Ishikawa (cell line): Measurements from ENCODE around the gene CADM1.

Source experiments
- CEBPB ChIP-seq: IDR thresholded peaks from 2 replicates; pipeline ENCODE4 v1.6.1; 2012
- CREB1 ChIP-seq: IDR thresholded peaks from 2 replicates; pipeline ENCODE4 v1.6.1; 2012; ENCODE audit warnings: low read depth
- EGR1 ChIP-seq: IDR thresholded peaks from 2 replicates; pipeline ENCODE4 v1.6.1; 2012
- EP300 ChIP-seq: IDR thresholded peaks from 2 replicates; pipeline ENCODE4 v1.6.1; 2012; ENCODE audit warnings: borderline replicate concordance
- FOXM1 ChIP-seq: IDR thresholded peaks from 2 replicates; pipeline ENCODE4 v1.6.1; 2012; ENCODE audit warnings: low read depth, borderline replicate concordance
- NFIC ChIP-seq: IDR thresholded peaks from 2 replicates; pipeline ENCODE4 v1.6.1; 2012
- RAD21 ChIP-seq: IDR thresholded peaks from 2 replicates; pipeline ENCODE4 v1.6.1; 2012; ENCODE audit warnings: low read depth
- REST ChIP-seq: IDR thresholded peaks from 2 replicates; pipeline ENCODE4 v1.6.1; 2012; ENCODE audit warnings: low read depth, mild to moderate bottlenecking
- TAF1 ChIP-seq: IDR thresholded peaks from 2 replicates; pipeline ENCODE4 v1.6.1; 2012; ENCODE audit warnings: low read depth, mild to moderate bottlenecking
- TCF12 ChIP-seq: IDR thresholded peaks from 2 replicates; pipeline ENCODE4 v1.6.1; 2012; ENCODE audit warnings: low read depth
- TEAD4 ChIP-seq: IDR thresholded peaks from 2 replicates; pipeline ENCODE4 v1.6.1; 2012
- YY1 ChIP-seq: IDR thresholded peaks from 2 replicates; pipeline ENCODE4 v1.6.1; 2012; ENCODE audit warnings: low read depth
- ZBTB7A ChIP-seq: IDR thresholded peaks from 2 replicates; pipeline ENCODE4 v1.6.1; 2012; ENCODE audit warnings: low read depth
- TF ChIP-seq, protein P1 (sequence below): IDR thresholded peaks from 2 replicates; pipeline ENCODE4 v1.6.1; 2012
- TF ChIP-seq, protein P2 (sequence below): IDR thresholded peaks from 2 replicates; pipeline ENCODE4 v1.6.1; 2012

The CADM1 gene

DNA sequence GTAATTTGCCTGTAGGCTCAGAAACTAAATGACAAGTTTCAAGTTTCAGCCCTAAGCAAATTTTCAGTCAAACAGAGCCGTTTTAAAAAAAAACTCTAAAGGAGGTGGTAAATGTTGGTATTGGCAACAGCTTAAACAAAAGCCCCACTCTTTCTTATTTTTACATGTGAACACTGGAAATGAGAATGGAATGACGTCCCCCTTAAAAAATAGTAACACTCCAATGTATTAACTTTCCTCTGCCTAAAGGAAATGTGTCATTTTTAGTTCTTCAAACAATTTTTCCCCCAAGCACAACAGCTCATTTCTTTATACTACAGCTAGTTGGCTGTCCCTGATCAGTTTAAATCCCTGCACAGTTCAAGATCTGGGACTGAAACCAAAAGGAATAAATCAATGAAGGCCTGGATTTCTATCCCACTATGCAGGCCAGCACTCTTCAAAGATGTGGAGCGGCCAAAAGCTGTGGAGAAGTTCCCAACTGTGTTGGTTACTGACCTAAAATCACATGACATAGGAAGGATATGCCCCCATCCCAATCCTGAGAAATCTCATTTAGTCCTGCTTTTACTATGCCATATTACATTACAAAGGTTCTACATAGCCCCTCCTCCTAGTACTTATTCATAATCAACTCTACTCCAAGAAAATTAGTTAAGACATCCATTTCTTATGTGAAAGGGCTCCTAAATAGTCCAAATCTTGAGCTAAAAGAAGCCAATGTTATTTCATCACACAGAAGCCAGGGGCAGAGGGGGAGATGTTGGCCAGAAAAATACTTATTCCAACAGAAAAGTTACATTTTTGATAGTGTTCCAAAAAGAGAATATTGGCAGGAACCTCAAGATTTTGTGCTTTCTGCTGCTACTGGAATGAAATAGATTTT, 95.9 kb downstream of the CADM1 start:
- TF ChIP-seq ZBTB7A, result no peak

- TF ChIP-seq, protein P1, sequence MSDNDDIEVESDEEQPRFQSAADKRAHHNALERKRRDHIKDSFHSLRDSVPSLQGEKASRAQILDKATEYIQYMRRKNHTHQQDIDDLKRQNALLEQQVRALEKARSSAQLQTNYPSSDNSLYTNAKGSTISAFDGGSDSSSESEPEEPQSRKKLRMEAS, result no peak
- TF ChIP-seq NFIC (no peak), REST (no peak), EGR1 (no peak), TEAD4 (no peak), EP300 (no peak), TCF12 (no peak), CEBPB (no peak), ZBTB7A (no peak)
- TF ChIP-seq, protein P2, sequence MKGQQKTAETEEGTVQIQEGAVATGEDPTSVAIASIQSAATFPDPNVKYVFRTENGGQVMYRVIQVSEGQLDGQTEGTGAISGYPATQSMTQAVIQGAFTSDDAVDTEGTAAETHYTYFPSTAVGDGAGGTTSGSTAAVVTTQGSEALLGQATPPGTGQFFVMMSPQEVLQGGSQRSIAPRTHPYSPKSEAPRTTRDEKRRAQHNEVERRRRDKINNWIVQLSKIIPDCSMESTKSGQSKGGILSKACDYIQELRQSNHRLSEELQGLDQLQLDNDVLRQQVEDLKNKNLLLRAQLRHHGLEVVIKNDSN, result no peak
These were observed 96.7 kb downstream of the CADM1 start for GRCh38 chr11:115407496-115407895.

DNA sequence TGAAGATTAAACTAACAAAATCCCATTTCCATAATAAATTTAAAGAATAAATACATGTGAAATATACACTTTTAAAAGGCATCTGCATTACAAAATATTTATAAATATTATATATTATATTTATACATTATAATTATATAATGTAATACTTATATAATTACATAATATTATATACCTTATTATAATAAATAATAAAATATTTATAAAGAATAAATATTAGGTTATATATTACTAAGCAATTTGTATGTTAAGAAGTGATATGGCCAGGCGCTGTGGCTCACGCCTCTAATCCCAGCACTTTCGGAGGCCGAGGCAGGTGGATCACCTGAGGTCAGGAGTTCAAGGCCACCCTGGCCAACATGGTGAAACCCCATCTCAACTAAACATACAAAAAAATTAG, 97.8 kb downstream of the CADM1 start:
- TF ChIP-seq EP300, result no peak
- no peak for TF ChIP-seq FOXM1
- no peak for TF ChIP-seq EGR1
- TF ChIP-seq CREB1, result no peak
- TF ChIP-seq TEAD4, result no peak
- TF ChIP-seq, protein P2, result no peak
- TF ChIP-seq RAD21, result no peak

GRCh38 chr11:115398333-115399080, 105.7 kb downstream of the CADM1 start:
- TF ChIP-seq TAF1 (no peak), TEAD4 (no peak), CREB1 (no peak), TCF12 (no peak), EP300 (no peak), CEBPB (no peak), FOXM1 (no peak)
- TF ChIP-seq, protein P2, result no peak

- TF ChIP-seq NFIC (no peak), RAD21 (no peak)
These were observed 107.7 kb downstream of the CADM1 start for GRCh38 chr11:115396533-115396932.

DNA sequence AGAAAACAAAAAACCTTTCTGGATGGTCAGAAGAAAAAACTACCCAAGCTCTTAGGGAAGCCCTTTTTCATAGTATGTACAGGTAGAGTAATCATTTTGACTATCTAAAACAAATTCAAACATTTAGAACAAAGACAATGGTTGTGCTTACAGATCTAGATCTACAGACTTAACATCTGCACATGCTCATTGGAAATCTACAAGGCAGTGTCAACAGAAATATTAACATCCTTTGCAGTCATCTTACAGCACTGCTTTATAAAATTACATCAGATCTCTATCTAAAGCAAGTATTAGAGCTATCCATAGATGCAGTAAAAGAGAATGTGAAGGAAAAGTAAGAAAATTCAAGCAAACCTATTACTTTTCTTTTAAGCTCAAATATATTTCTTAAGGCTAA, 110.3 kb downstream of the CADM1 start:
- TF ChIP-seq TAF1 (no peak), CEBPB (no peak), TCF12 (no peak)

- TF ChIP-seq, protein P1, result no peak
These were observed 112.6 kb downstream of the CADM1 start for GRCh38 chr11:115391598-115391997.

DNA sequence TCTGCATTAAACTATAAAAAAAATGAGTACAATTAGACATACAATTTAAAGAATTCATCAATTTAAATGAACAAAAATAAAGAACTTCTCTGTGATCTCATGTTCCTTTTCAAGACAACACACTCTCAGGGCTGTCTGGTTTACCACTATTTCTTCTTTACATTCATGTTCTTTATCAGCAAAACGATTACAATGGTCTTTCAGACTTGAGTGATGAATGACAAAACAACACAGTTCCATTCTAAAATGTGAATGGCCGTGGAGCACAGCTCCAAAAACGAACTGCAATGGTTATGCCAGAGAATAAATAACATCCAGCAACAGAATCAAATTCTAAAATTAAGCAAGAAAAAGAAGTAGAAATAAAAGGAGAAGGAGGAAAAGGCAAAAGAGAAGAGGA, 113.1 kb downstream of the CADM1 start:
- TF ChIP-seq TCF12, result no peak
- no peak for TF ChIP-seq NFIC
- no peak for TF ChIP-seq TEAD4
- TF ChIP-seq, protein P1, result no peak
- TF ChIP-seq FOXM1, result no peak
- TF ChIP-seq REST, result no peak
- TF ChIP-seq ZBTB7A, result no peak
- no peak for TF ChIP-seq CEBPB
- TF ChIP-seq EGR1, result no peak
- no peak for TF ChIP-seq YY1
- no peak for TF ChIP-seq EP300
- TF ChIP-seq TAF1, result no peak
- no peak for TF ChIP-seq CREB1
- TF ChIP-seq, protein P2, result no peak
- no peak for TF ChIP-seq RAD21
